ENCODE results near the gene KCNT1. TPM values are rescaled to one million over a fixed set of nuclear protein-coding genes. Genes with fewer than 3 reads are reported as not detected.

The KCNT1 gene
- total and polyA plus RNA-seq, 10 of the 15 experiments (the other 5 are each of a cell fraction or from before 2014, with no cell fraction given), result not detected

- Histone ChIP-seq H3K9ac (ENCODE audit: control insufficient read depth, insufficient read depth, low read length) (no peak overlapping the region), H3K27ac (ENCODE audit: control insufficient read depth, insufficient read depth) (no peak overlapping the region), H4K20me1 (ENCODE audit: control insufficient read depth, insufficient read depth) (no peaks in the 10 kb centered on the region), H3K27me3 (replicated peaks in 1 of 2; ENCODE audit: control insufficient read depth in 2 of 2, insufficient read depth in 2 of 2, low read length in 1 of 2) (no peaks in the 10 kb centered on the region), H3K79me2 (ENCODE audit: control insufficient read depth, insufficient read depth, low read length) (no peaks in the 10 kb centered on the region), H3K9me3 (replicated peaks; ENCODE audit: control insufficient read depth, insufficient read depth, low read length) (no peaks in the 10 kb centered on the region), H2AFZ (ENCODE audit: control insufficient read depth, low read depth, low read length) (no peak overlapping the region), H3K4me1 (ENCODE audit: control insufficient read depth, insufficient read depth, low read length) (no peaks in the 10 kb centered on the region), H3K36me3 (ENCODE audit: control insufficient read depth in 2 of 2, insufficient read depth in 2 of 2, low read length in 1 of 2) (no peaks in the 10 kb centered on the region), H3K4me3 (no peak overlapping the region), H3K4me2 (ENCODE audit: control insufficient read depth, insufficient read depth) (no peak overlapping the region)
- intact Hi-C loops (cut with micrococcal nuclease; ENCODE audit: unreplicated experiment) (no loop called here), in situ Hi-C loops (cut with MboI) (no loop called here)
- FAIRE-seq (no peak), DNase-seq (ENCODE audit: low read depth, low spot score) (no peak), ATAC-seq (no peak)
- ChIA-PET SMC1A (ENCODE audit: uncharacterized antibody, unreplicated experiment) (no interaction called here), RAD21 (ENCODE audit: unreplicated experiment) (no interaction called here), CTCF (no interaction called here), POLR2A (no interaction called here)
- BruUV-seq (replicated peaks), result no TSS peak
- no peak for TF ChIP-seq RCOR1 (conservative IDR thresholded peaks at IDR 0.05; ENCODE audit: low read depth, low read length)
- no peak for TF ChIP-seq MEF2A (IDR thresholded peaks at IDR 0.05; ENCODE audit: insufficient read depth, low read depth, low read length)
- no peak for TF ChIP-seq FOS (IDR thresholded peaks at IDR 0.05; ENCODE audit: borderline replicate concordance, extremely low read depth, insufficient read length)
- TF ChIP-seq E2F8 (IDR thresholded peaks at IDR 0.05; ENCODE audit: low read depth, partially characterized antibody), result no peak
- no peak for TF ChIP-seq EZH2 (IDR thresholded peaks at IDR 0.05; ENCODE audit: borderline replicate concordance, control insufficient read depth, low read depth, low read length)
- TF ChIP-seq TBL1XR1 (IDR thresholded peaks at IDR 0.05; ENCODE audit: low read depth, low read length), result no peak
- no peak for TF ChIP-seq SMAD1 (IDR thresholded peaks at IDR 0.05; ENCODE audit: low read depth, partially characterized antibody)
- no peak for TF ChIP-seq SUPT20H (IDR thresholded peaks at IDR 0.05; ENCODE audit: borderline replicate concordance, control insufficient read depth, low read depth, low read length)
- no peak for TF ChIP-seq E2F4 (IDR thresholded peaks at IDR 0.05; ENCODE audit: low read depth, low read length)
- TF ChIP-seq JUND (IDR thresholded peaks at IDR 0.05; ENCODE audit: low read depth, low read length), result no peak
- TF ChIP-seq TCF7 (IDR thresholded peaks at IDR 0.05; ENCODE audit: borderline replicate concordance), result no peak
- WGBS (ENCODE audit: insufficient coverage, insufficient replicate concordance, low lambda C conversion rate, missing lambda C conversion rate), result 37% methylated on average over 15 of the region's 15 CpGs
Observed at GRCh38 chr9:135794361-135794885, 92.4 kb downstream of the KCNT1 start.

All from GM12878 (cell line).